HepG2 (cell line): ENCODE data around the gene TRANK1.

Experiments used
- ATF1 ChIP-seq: IDR thresholded peaks from 2 replicates; pipeline ENCODE4 v1.6.1; 2016; ENCODE audit warnings: mild to moderate bottlenecking, control low read depth
- EP300 ChIP-seq, 3 experiments: sonication (generic) in 1 of 3; formaldehyde crosslinking in 1 of 3; IDR thresholded peaks; 2 replicates each; pipeline versions ENCODE4 v1.5.1 to v1.6.1; 2011 to 2020; ENCODE audit warnings: low read depth in 2 of 3, low read length in 2 of 3, borderline replicate concordance in 1 of 3, improper control_type of control experiment in 1 of 3, mild to moderate bottlenecking in 1 of 3, missing genetic modification reagents in 1 of 3, moderate library complexity in 1 of 3
- GABPA ChIP-seq, 2 experiments: IDR thresholded peaks; 2 replicates each; pipeline ENCODE4 v1.6.1; 2011 to 2016; ENCODE audit warnings: low read depth in 2 of 2, low read length in 1 of 2, missing biosample characterization in 1 of 2, missing genetic modification characterization in 1 of 2
- HES4 ChIP-seq: sonication (generic); formaldehyde crosslinking; IDR thresholded peaks from 2 replicates; pipeline ENCODE4 v1.9.0; 2021; ENCODE audit warnings: mild to moderate bottlenecking, missing genetic modification reagents, borderline replicate concordance
- MED13 ChIP-seq: sonication (generic); formaldehyde crosslinking; IDR thresholded peaks from 2 replicates; pipeline ENCODE4 v1.5.0; 2020; ENCODE audit warnings: missing genetic modification reagents
- POLR2A ChIP-seq, 2 experiments: IDR thresholded peaks; 2 replicates each; pipeline ENCODE4 v1.6.1; 2011; ENCODE audit warnings: low read depth in 2 of 2, low read length in 2 of 2, mild to moderate bottlenecking in 1 of 2, moderate library complexity in 1 of 2; ENCODE audit not compliant: insufficient read depth in 1 of 2
- RBAK ChIP-seq: sonication (generic); formaldehyde crosslinking; IDR thresholded peaks from 2 replicates; pipeline ENCODE4 v1.5.1; 2020; ENCODE audit warnings: mild to moderate bottlenecking, missing genetic modification reagents
- YEATS4 ChIP-seq: sonication (generic); formaldehyde crosslinking; IDR thresholded peaks from 2 replicates; pipeline ENCODE4 v1.4.0; 2020; ENCODE audit warnings: missing genetic modification reagents, borderline replicate concordance
- ZNF768 ChIP-seq: sonication (generic); formaldehyde crosslinking; IDR thresholded peaks from 2 replicates; pipeline ENCODE4 v1.4.0; 2020; ENCODE audit warnings: missing genetic modification reagents
- ZNF879 ChIP-seq: sonication (generic); formaldehyde crosslinking; IDR thresholded peaks from 2 replicates; pipeline ENCODE4 v1.8.1; 2023; ENCODE audit warnings: missing genetic modification reagents
- TF ChIP-seq, protein P1 (sequence below): sonication (generic); formaldehyde crosslinking; IDR thresholded peaks from 2 replicates; pipeline ENCODE4 v1.5.0; 2020; ENCODE audit warnings: mild to moderate bottlenecking, missing genetic modification reagents, moderate library complexity
- TF ChIP-seq, protein P2 (sequence below): sonication (generic); formaldehyde crosslinking; IDR thresholded peaks from 2 replicates; pipeline ENCODE4 v1.8.1; 2023; ENCODE audit warnings: mild to moderate bottlenecking, missing genetic modification reagents

DNA sequence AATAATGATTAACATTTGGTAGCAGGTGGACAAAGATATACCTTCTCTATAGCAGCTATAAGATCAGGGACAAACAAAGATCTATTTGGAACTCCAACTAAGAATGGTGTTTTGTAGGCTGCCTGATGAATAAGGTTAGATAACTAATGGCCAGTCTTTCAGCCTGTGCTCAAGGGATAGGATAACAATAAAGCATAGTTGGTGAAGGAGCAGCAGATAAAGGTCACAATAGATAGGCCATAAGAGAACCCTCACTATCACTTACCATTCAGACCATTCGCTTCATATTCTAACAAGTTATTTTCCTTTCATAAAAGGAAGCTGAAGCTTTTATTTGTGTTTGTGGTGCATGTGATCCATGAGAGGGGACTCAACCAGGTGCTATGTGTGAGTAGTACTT, 28.3 kb upstream of the TRANK1 start:
- TF ChIP-seq MED13 (CRISPR knock-in tag) (no peak), GABPA (IDR thresholded peaks at IDR 0.05; ENCODE audit: low read depth, low read length) (no peak), GABPA (CRISPR knock-in tag; IDR thresholded peaks at IDR 0.05; ENCODE audit: low read depth) (no peak), POLR2A (IDR thresholded peaks at IDR 0.05; ENCODE audit: insufficient read depth in 1 of 2, low read depth in 2 of 2, low read length in 2 of 2) (no peak), RBAK (CRISPR knock-in tag) (no peak), YEATS4 (CRISPR knock-in tag) (no peak), ZNF768 (CRISPR knock-in tag) (no peak), HES4 (no peak), EP300 (IDR thresholded peaks at IDR 0.05; ENCODE audit: low read depth in 2 of 2, low read length in 2 of 2) (no peak), EP300 (CRISPR knock-in tag; IDR thresholded peaks at IDR 0.05; ENCODE audit: borderline replicate concordance) (no peak), ATF1 (CRISPR knock-in tag) (no peak), ZNF879 (no peak)
- TF ChIP-seq, protein P1, sequence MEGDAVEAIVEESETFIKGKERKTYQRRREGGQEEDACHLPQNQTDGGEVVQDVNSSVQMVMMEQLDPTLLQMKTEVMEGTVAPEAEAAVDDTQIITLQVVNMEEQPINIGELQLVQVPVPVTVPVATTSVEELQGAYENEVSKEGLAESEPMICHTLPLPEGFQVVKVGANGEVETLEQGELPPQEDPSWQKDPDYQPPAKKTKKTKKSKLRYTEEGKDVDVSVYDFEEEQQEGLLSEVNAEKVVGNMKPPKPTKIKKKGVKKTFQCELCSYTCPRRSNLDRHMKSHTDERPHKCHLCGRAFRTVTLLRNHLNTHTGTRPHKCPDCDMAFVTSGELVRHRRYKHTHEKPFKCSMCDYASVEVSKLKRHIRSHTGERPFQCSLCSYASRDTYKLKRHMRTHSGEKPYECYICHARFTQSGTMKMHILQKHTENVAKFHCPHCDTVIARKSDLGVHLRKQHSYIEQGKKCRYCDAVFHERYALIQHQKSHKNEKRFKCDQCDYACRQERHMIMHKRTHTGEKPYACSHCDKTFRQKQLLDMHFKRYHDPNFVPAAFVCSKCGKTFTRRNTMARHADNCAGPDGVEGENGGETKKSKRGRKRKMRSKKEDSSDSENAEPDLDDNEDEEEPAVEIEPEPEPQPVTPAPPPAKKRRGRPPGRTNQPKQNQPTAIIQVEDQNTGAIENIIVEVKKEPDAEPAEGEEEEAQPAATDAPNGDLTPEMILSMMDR, result no peak
- TF ChIP-seq, protein P2, sequence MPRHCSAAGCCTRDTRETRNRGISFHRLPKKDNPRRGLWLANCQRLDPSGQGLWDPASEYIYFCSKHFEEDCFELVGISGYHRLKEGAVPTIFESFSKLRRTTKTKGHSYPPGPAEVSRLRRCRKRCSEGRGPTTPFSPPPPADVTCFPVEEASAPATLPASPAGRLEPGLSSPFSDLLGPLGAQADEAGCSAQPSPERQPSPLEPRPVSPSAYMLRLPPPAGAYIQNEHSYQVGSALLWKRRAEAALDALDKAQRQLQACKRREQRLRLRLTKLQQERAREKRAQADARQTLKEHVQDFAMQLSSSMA (CRISPR knock-in tag), result no peak
